GM19099 (cell line): ENCODE measurements around the gene ENGASE.

Source experiments
- POLR2A ChIP-seq: IDR thresholded peaks from 3 replicates; pipeline ENCODE4 v1.6.1; 2011; ENCODE audit warnings: low read depth; ENCODE audit not compliant: insufficient read length; ENCODE audit errors: extremely low read depth

ENGASE gene

DNA sequence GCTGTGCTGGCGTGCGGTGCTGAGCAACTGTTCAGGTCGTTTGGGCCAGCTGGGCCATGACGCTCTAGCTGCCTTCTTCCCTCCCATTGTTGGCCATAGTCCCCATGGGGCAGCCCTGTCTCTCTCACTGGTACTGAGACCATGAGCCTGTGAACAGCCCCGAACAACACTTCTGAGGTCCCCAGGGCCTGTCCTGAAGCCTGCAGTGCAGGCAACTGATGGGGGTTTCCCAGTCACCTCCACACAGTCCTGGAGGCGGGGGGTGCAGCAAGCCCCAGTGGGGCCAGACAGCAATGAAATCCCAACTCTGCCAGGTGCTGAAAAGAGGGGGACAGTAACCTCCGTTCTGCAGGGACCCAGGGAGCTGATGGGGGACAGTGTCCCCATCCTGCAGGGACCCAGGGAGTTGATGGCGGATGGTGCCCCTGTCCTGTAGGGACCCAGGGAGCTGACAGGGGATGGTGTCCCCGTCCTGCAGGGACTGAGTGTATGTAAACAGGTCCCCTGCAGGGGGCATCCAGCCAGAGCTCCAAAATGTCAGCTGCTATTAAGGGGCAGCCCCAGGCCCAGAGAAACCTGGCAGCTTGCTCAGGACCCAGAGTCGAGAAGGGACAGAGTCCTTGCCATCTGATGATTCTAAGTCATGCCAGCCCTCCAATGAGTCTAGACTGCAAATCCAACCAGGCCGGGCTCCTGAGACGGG lies 30.4 kb downstream of the ENGASE start:
- TF ChIP-seq POLR2A = no peak

DNA sequence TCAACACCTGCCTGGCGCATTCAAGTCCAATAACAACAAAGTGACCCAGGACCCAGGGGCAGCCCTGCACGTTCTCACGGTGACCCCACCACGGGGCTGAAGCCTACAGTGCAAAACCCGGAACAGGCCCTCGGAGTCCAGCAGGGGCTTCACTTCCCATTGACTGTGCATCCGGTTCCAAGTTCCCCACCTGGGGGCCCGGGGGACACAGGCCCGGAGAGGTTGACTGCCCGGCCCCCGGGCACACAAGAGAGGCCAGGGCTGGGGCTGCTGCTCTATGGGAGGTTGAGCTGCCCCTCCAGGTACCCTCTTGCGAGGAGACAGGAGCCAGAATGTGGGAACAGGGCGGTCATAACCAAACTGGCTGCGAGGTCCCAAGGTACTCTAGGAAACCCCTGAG lies 31.3 kb downstream of the ENGASE start:
- no peak for TF ChIP-seq POLR2A

DNA sequence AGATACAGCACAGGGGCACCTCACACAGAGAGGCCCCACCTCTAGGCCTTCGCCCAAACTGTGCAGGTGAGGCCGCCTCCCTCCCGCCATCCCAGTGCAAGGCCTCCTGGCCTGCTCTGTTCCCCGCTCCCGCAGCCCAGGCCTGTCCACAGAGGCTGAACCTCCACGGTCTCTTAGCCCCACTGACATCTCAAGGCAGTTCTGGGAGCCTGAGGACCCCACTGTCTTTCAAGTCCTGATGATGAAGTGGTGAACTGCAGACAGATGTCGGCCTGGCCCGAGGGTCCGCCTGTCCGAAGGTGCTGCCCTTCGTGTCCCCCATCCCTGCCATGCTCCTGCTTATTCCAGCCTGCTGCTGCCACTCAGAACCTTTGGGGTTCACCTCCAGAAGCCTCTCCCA lies 32.3 kb downstream of the ENGASE start:
- no peak for TF ChIP-seq POLR2A

DNA sequence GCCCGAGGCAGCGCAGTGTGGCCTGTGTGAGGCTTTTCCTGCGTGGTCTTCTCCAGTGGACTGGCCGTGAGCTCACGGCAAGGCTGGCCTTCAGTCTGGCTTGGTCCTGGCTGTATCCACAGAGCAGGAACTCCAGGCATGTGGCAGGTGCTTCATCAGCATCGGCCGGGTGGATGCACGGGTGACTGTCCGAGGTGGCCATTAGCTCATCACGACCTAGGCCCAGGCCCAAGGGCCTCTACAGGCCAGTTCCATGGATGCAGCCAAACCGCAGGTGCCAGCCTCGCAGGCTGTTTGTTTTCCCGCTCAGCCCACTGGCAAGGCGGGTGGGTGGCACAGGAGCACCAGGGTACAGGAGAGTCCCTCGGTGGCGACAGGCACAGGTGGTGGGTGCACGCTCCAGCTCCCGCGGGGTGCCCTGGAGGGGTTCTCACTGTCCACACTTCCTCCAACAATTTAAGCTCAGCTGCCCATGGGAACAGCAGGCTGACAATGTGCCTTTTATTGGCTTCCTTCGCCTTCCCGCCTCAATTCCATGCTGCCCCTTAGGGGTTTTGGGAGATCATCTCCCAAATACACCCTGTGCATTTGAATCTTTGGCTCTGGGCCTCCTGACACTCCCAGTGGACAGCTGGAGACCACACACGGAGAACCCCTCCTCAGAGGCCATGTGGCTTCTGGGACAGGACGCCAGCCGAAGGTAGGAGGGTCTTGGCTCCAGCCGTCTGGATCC lies 33.0 kb downstream of the ENGASE start:
- TF ChIP-seq POLR2A = no peak

DNA sequence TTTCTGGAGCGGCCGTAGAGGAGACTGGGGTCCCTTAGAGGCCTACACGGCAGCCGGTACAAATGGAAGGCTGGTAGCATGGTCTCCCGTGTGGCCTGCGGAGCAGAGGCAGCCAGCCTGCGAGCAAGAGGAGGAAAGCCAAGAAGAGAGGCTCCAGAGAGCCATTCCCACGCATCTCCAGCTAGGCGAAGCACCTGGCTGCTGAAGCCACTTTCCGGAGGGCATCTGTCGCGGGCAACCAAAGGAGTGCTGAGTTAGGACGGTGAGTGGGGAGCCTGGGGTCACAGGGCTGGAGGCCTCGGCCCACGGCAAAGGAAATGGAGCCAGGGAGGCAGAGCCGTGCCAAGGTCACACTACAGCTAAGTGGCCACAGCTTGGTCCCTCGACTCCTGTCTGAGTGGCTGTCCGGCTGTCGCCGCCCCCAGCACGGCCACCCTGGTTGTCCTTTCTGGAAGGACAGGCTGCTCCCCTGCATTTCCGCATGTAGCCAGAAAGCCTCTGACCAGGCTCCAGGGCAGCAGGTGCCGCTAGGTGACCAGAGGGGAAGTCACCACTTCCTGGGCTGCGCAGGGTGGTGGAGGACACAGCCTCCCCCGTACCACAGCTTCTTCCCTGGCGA lies 33.7 kb downstream of the ENGASE start:
- no peak for TF ChIP-seq POLR2A

DNA sequence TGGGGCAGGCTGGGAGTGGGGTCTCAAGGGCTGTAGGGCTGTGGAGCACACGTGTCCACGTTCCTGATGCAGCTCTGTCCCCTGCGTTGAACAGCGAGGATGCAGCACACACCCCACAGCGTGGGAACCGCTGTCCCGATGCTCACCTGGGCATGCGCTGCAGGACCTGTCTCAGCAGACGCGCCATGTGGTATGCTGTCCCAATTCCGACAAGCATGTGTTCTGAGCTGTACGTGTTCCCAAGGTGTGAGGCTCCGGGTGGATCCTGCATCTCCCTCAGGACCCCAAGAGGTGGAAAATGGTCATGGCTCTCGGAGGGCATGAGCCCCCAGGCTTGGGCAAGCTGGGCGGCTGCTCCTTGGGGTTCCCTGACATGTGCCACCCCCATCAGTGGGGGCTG lies 34.2 kb downstream of the ENGASE start:
- no peak for TF ChIP-seq POLR2A

DNA sequence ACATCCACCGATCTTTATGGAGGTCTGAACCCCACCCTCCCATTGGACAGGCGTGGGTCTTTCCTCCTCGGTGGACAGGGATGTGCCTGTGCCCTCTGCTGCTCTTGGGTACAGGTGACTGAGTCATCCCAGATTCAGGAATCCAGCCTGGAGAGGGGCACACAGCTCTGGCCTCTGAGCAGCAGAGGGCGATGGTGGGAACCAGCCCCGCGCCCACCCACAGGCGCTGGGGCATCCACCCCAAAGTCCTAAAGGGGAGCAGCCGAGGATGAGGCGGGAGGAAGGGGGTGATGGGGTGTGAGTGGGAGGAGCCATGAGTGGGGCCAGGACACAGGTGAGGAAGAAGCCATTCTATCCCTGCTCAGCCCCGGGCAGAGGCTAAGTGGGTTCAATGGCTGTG lies 35.0 kb downstream of the ENGASE start:
- no peak for TF ChIP-seq POLR2A

DNA sequence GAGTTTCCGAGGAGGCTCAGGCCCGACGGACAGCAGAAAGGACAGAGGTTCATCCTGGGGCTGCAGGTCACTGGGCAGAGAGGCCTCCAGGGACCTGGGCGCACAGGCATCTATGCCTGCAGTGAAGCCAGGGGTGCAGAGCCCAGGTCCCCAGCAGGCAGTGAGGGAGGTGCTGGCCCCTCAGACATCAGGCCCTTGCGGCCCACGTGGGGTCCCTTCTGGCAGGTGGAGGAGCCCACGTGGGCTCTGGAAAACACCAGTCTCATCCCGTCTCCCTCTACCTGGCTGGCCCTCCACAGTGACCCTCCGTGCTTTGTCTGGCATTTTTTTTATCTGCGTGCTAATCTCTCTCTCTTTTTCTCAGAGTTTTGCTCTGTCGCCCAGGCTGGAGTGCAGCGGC lies 36.5 kb downstream of the ENGASE start:
- no peak for TF ChIP-seq POLR2A

DNA sequence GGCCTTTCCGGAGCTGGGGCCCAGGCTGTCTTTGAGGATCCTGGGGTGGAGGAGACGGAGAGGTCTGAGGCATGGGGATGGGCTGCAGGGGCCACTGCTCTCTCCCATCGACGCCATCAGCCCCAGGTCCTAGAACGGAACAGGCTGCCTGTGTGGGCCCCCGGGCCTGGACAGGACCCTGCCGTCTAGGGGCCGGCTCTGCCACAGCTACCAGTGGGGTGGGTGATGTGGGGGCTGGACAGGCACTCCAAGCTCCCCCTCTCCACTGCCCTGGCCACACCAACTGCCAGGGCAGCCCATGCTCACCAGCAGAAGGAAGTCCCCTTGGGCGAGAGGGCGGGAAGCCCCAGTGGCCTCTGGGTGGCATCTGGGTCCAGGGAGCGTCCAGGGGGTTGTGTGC lies 37.8 kb downstream of the ENGASE start:
- TF ChIP-seq POLR2A = no peak

DNA sequence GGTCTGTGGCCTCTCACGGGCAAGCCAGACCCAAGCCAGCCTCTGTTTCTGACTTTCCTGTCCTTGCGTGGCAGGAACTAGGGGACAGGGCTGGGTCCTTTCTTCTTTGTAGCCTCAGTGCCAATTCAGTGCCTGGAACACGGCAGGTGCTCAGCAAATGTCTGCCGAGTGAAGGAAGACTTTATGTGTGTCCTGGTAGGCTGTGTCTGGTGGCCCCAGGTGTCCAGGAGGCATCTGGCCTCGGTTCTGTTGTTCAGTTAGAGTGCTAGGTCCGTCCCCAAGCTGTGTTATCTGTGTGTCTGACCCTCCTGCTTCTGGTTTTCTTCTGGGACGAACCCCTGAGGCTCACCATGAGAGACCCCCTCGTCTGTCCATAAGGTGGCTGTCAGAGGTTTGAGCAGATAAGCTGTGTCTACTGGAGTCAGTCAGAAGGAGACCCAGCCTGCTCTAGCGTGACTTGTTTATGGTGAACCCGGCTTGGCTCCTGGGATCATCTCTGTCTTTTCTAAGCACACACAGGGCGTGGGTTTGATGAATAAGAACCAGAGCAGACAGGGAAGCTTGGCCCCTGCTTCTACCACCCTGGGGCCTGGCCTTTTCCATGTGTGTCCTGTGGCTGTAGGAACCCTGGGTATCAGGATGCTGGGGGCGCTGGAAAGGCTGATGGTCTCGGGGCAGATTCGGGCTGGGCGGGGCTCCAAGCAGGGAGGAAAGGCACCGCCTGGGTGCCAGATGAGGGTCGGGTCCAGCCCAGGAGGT lies 39.3 kb downstream of the ENGASE start:
- no peak for TF ChIP-seq POLR2A

DNA sequence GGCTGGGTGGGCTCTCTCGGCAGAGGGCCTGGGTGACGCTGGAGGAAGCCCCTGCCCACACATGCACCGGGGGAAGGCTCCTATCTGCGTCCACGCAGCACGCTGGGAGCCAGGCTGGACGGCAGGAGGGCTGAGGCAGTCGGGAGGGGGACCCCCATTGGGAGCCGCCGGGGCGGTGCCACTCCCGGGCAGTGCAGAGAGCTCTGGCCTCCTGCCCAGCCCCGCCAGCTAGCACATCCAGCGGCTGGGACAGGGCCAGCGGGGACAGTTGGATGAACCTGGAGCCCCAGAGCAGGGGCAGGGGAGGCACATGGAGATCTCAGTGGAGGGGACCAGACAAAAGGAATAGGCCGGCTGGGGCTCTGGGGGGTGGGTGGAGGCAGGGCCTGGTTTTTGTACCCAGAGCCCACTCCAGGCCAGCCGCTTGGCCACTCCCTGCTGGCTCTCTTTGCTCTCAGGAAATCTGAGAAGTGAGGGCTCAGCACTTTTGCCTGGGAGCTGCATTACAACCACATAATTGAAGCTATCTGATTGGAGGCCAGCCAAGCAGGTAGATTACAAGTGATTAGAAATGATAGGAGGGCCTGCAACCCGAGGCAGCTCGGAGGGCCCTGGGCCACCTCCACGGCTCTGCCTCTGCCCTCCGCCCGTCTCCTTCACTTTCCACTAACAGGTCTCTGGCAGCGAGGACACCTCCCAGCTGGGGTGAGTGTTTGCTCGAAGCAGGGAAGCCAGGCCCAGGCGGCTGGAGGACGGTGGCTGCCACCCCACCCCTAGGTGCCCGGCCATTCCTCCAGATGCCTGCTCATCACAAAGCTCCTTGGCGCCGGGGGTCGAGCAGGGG lies 40.1 kb downstream of the ENGASE start:
- TF ChIP-seq POLR2A = no peak

DNA sequence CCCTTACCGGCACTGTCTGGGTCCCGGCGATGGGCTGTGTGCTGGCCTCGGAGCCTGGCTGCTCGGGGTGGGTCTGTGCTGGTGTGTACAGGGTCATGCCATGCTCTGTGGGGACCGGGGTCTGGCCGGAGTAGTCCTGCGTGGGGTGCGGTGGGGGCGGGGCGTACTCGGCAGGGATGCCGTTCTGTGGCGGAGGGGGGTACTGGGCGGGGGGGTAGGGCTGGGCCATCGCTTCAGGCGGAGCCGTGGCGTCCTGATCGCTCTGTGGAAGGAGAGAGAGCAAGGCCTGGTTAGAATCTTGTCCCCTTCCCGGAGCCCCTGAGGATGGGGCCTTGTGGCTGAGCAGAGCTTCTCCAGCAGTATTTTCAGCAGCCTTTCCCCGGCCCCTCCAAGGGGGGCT lies 40.9 kb downstream of the ENGASE start:
- TF ChIP-seq POLR2A = no peak

DNA sequence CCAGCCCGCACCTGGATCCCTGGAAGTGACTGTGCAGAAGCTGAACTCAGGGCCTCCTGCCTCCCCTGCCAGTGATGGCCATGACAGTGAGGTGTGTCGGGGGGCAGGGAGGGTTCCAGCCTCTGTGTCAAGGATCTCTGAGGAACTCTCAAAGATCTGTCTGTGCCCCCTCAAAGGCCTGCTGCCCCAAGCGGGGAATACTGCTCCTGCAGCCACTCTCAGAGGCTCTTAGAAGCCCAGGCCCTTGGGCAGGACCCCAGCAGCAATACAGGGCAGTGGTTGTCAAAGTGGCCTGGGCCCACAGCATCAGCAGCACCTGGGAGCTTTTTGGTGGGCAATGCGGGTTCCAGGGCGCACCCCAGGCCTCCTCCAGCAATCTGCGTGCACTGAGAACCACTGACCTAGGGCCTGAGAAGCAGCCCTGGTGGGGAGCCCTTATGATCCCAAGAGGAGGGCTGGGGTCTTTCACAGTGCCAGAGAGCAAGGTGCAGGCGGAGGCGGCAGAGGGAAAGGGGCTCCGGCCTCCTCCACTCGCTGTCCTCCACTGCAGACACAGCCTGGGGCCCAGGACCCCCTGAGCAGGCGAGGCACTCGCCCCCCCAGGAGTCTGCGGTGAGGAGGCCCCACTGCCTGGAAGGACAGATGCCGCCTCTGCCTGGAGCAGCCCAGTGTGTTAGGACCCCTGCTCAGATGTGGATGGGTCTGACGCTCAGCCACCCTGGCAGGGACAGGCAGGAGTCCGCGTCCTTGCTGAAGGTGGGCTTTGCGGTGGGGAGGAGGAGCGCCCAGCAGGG lies 42.1 kb downstream of the ENGASE start:
- no peak for TF ChIP-seq POLR2A
